GM12801 (cell line): Measurements from ENCODE around the gene TMOD1.

ENCODE experiments used
- CTCF ChIP-seq: IDR thresholded peaks from one replicate; pipeline ENCODE4 v1.5.1; 2011; ENCODE audit warnings: control low read depth; ENCODE audit not compliant: insufficient read length; ENCODE audit errors: extremely low read depth

TMOD1 gene

GRCh38 chr9:97517331-97518089 lies 16.0 kb downstream of the TMOD1 start:
- TF ChIP-seq CTCF: no peak

- TF ChIP-seq CTCF: no peak
These were observed 16.9 kb downstream of the TMOD1 start for GRCh38 chr9:97518166-97518908.

DNA sequence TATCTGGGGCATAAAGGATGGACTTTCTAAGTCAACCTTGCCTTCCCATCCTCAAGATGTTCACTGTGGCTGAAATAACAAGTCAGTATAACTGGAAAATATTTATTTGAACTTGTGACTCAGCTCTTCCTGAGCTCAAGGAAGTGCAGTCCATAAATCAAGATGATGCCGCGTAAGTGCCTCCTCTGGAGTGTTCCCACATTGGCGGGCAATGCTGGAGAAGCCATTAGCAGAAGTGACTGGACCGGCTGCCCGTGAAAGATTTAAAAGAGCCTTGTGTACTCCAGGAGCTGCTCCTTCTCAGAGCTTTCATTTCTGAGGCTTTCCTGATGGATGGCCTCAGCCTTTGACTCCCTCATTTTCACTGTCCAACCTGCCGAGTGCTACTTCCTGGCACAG lies 17.4 kb downstream of the TMOD1 start:
- TF ChIP-seq CTCF: no peak

- no peak for TF ChIP-seq CTCF
These were observed 18.0 kb downstream of the TMOD1 start for GRCh38 chr9:97519441-97519970.

DNA sequence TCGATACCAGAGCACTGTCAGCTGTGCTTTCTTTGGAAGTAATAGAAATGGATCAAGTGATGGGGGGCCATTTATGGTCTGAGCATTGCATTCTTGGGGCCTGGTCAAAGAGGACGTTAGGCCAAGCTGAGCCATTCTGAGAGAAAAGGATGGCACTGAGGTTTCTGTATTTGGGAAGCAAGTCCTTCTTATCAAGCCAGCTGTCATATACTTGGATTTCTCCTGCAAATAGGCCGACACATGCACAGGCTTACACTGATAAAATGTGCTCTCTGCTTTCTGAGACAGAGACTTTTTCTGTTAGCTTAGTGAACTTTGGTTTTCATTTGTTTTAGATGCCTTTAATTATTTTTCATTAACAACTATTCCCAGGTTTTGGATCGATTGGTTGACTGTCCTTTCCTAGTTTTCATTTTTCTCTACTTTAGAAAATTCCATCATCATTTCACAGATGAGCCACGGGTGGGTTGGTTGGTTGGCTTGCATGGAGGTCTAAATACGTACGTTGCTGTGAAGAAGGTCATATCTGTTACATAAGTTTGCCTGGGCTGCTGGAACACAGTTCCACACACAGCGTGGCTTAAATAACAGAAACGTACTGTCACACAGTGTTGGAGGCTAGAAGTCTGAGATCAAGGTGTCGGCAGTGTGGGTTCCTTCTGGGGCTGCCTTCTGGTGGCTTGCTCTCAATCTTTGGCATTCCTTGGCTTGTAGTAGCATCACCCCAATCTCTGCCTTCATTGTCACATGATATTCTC lies 20.3 kb downstream of the TMOD1 start:
- TF ChIP-seq CTCF: no peak

GRCh38 chr9:97524424-97524823 lies 23.0 kb downstream of the TMOD1 start:
- TF ChIP-seq CTCF: no peak

DNA sequence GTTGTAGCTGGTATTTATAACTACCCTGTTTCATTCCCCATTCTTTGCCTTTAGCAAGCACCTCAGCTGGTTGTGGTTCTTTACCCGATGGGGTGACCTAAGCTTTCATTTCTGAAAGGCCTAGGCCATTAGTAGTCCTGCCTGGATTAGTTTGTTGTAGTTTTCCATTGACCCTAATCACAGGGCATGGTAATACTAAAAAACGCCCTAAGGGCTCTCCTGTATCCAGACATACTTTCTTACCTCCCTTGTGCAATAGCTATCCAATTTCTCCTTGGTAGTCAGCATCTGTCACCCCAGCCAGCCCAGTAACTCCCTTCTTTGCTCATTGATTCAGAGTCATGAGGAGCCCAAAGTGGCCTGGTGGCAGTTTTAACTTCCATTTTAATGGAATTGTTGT lies 24.0 kb downstream of the TMOD1 start:
- no peak for TF ChIP-seq CTCF
